ENCODE data around the gene RARG.

- TF ChIP-seq, protein P1, sequence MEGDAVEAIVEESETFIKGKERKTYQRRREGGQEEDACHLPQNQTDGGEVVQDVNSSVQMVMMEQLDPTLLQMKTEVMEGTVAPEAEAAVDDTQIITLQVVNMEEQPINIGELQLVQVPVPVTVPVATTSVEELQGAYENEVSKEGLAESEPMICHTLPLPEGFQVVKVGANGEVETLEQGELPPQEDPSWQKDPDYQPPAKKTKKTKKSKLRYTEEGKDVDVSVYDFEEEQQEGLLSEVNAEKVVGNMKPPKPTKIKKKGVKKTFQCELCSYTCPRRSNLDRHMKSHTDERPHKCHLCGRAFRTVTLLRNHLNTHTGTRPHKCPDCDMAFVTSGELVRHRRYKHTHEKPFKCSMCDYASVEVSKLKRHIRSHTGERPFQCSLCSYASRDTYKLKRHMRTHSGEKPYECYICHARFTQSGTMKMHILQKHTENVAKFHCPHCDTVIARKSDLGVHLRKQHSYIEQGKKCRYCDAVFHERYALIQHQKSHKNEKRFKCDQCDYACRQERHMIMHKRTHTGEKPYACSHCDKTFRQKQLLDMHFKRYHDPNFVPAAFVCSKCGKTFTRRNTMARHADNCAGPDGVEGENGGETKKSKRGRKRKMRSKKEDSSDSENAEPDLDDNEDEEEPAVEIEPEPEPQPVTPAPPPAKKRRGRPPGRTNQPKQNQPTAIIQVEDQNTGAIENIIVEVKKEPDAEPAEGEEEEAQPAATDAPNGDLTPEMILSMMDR (IDR thresholded peaks at IDR 0.05) = no peak
- no peak for TF ChIP-seq POLR2A (IDR thresholded peaks at IDR 0.05)
These were observed 25.0 kb downstream of the RARG start, which contains the start of gene ITGB7 for GRCh38 chr12:53207042-53207441.

Measured in adrenal gland (tissue), 5 donors.